WTC11 (cell line): Measurements from ENCODE around the gene PCBP1. TPM values are rescaled to one million over a fixed set of nuclear protein-coding genes. Genes with fewer than 3 reads are reported as not detected.

Experiments
- ATAC-seq: fragments of 200-7000 bp; cut with Tn5 transposase; 2 replicates; pipeline ENCODE4 v1.10.0; 2021; ENCODE audit warnings: mild to moderate bottlenecking, moderate library complexity
- CTCF ChIA-PET: fragments of 300-600 bp; sonication (Branson Sonifier 250); formaldehyde crosslinking; loops from one replicate; lab custom pipeline; 2021; ENCODE audit warnings: antibody characterized with exemption; lab: Charles Lee
- POLR2A ChIA-PET: fragments of 350-600 bp; sonication (Branson Sonifier 250); formaldehyde crosslinking; loops from one replicate; lab custom pipeline; 2021; ENCODE audit warnings: antibody characterized with exemption; lab: Charles Lee
- DNase-seq: peaks from one replicate; pipeline ENCODE4 v3.0.0; 2021; ENCODE audit warnings: low spot score
- H3K27ac Mint-ChIP-seq: 2 replicates; pipeline ENCODE4 v1.8.0; 2021; ENCODE audit warnings: mixed read lengths
- H3K27me3 Mint-ChIP-seq: 2 replicates; pipeline ENCODE4 v1.8.0; 2021; ENCODE audit warnings: low read depth, mild to moderate bottlenecking, moderate library complexity, mixed read lengths
- H3K36me3 Mint-ChIP-seq: 2 replicates; pipeline ENCODE4 v1.8.0; 2021; ENCODE audit warnings: mixed read lengths
- H3K4me1 Mint-ChIP-seq: 2 replicates; pipeline ENCODE4 v1.8.0; 2022; ENCODE audit warnings: mixed read lengths
- H3K4me3 Mint-ChIP-seq: 2 replicates; pipeline ENCODE4 v1.8.0; 2021; ENCODE audit warnings: mild to moderate bottlenecking, moderate library complexity, mixed read lengths
- H3K9me3 Mint-ChIP-seq: 2 replicates; pipeline ENCODE4 v1.8.0; 2021; ENCODE audit warnings: mixed read lengths
- ATF1 ChIP-seq: sonication (generic); formaldehyde crosslinking; IDR thresholded peaks from 2 replicates; pipeline ENCODE4 v1.8.1; 2023; ENCODE audit warnings: mild to moderate bottlenecking, moderate library complexity, missing genetic modification reagents
- ATF2 ChIP-seq: sonication (generic); formaldehyde crosslinking; IDR thresholded peaks from 2 replicates; pipeline ENCODE4 v1.8.1; 2022; ENCODE audit warnings: low read depth, missing genetic modification reagents, borderline replicate concordance
- CREM ChIP-seq: sonication (generic); formaldehyde crosslinking; IDR thresholded peaks from 2 replicates; pipeline ENCODE4 v1.8.1; 2022; ENCODE audit warnings: mild to moderate bottlenecking, missing genetic modification reagents, moderate library complexity
- EMX1 ChIP-seq: fragments of 250-450 bp; sonication (Bioruptor Pico); IDR thresholded peaks from 2 replicates; pipeline ENCODE4 v1.8.0; 2021; ENCODE audit warnings: mild to moderate bottlenecking
- ERG ChIP-seq: fragments of 250-450 bp; sonication (Bioruptor Pico); IDR thresholded peaks from 2 replicates; pipeline ENCODE4 v1.8.0; 2021; ENCODE audit warnings: mild to moderate bottlenecking
- FOXK1 ChIP-seq: sonication (generic); formaldehyde crosslinking; IDR thresholded peaks from 2 replicates; pipeline ENCODE4 v1.8.0; 2022; ENCODE audit warnings: mild to moderate bottlenecking, moderate library complexity, missing genetic modification reagents
- GABPB1 ChIP-seq: sonication (generic); formaldehyde crosslinking; IDR thresholded peaks from 2 replicates; pipeline ENCODE4 v1.8.1; 2023; ENCODE audit warnings: mild to moderate bottlenecking, missing genetic modification reagents
- HMGA2 ChIP-seq: fragments of 250-450 bp; sonication (Bioruptor Pico); IDR thresholded peaks from 2 replicates; pipeline ENCODE4 v1.4.0; 2021; ENCODE audit warnings: mild to moderate bottlenecking, moderate library complexity
- IRF1 ChIP-seq: sonication (generic); formaldehyde crosslinking; IDR thresholded peaks from 2 replicates; pipeline ENCODE4 v1.8.0; 2023; ENCODE audit warnings: missing genetic modification reagents
- JUN ChIP-seq: sonication (generic); formaldehyde crosslinking; IDR thresholded peaks from 2 replicates; pipeline ENCODE4 v1.8.0; 2023; ENCODE audit warnings: mild to moderate bottlenecking, missing genetic modification reagents
- NR1H2 ChIP-seq: sonication (generic); formaldehyde crosslinking; IDR thresholded peaks from 2 replicates; pipeline ENCODE4 v1.9.0; 2021; ENCODE audit warnings: mild to moderate bottlenecking, moderate library complexity, missing genetic modification reagents
- NR3C1 ChIP-seq: sonication (generic); formaldehyde crosslinking; conservative IDR thresholded peaks from 2 replicates; pipeline ENCODE4 v1.8.1; 2023; ENCODE audit warnings: low read depth, mild to moderate bottlenecking, missing genetic modification reagents
- TEAD4 ChIP-seq: sonication (generic); formaldehyde crosslinking; IDR thresholded peaks from 2 replicates; pipeline ENCODE4 v1.8.0; 2022; ENCODE audit warnings: mild to moderate bottlenecking, missing genetic modification reagents
- ZNF121 ChIP-seq: sonication (generic); formaldehyde crosslinking; IDR thresholded peaks from 2 replicates; pipeline ENCODE4 v1.8.0; 2023; ENCODE audit warnings: missing genetic modification reagents
- ZNF138 ChIP-seq: sonication (generic); formaldehyde crosslinking; conservative IDR thresholded peaks from 2 replicates; pipeline ENCODE4 v1.8.1; 2022; ENCODE audit warnings: mild to moderate bottlenecking, moderate library complexity, missing genetic modification reagents
- ZNF396 ChIP-seq: fragments of 250-450 bp; sonication (Bioruptor Pico); IDR thresholded peaks from 2 replicates; pipeline ENCODE4 v1.8.0; 2021; ENCODE audit warnings: mild to moderate bottlenecking, moderate library complexity, borderline replicate concordance
- ZNF416 ChIP-seq: fragments of 250-450 bp; sonication (Bioruptor Pico); IDR thresholded peaks from 2 replicates; pipeline ENCODE4 v1.9.0; 2021; ENCODE audit warnings: mild to moderate bottlenecking, inconsistent platforms
- ZNF423 ChIP-seq: fragments of 250-450 bp; sonication (Bioruptor Pico); IDR thresholded peaks from 2 replicates; pipeline ENCODE4 v2.1.2; 2022; ENCODE audit warnings: mild to moderate bottlenecking, moderate library complexity
- ZNF532 ChIP-seq: fragments of 250-450 bp; sonication (Bioruptor Pico); IDR thresholded peaks from 2 replicates; pipeline ENCODE4 v1.9.0; 2021; ENCODE audit warnings: mild to moderate bottlenecking, borderline replicate concordance
- ZNF671 ChIP-seq: fragments of 250-450 bp; sonication (Bioruptor Pico); IDR thresholded peaks from 2 replicates; pipeline ENCODE4 v1.8.0; 2021; ENCODE audit warnings: mild to moderate bottlenecking
- ZSCAN18 ChIP-seq: fragments of 250-450 bp; sonication (Bioruptor Pico); IDR thresholded peaks from 2 replicates; pipeline ENCODE4 v2.1.2; 2022; ENCODE audit warnings: mild to moderate bottlenecking, moderate library complexity
- total RNA-seq: library from RNA; stranded (reverse); gene quantifications from 3 replicates; pipeline ENCODE4 v1.2.3, GENCODE V29; 2021

The PCBP1 gene
- total RNA-seq, 1 experiment from 2014 or later, result 489 TPM

GRCh38 chr2:70094171-70094977, 7.1 kb downstream of the PCBP1 start:
- Mint-ChIP-seq H3K4me1 (peaks cover 12% of the 10 kb centered on the region), H3K9me3 (no peaks in the 10 kb centered on the region), H3K27ac (0 out of 2 replicates have a peak overlapping the region, but pooled peaks have one; percentile 24), H3K36me3 (no peaks in the 10 kb centered on the region), H3K27me3 (no peaks in the 10 kb centered on the region; the same call in 1 of the 2 replicates), H3K4me3 (no peak overlapping the region)
- ChIA-PET POLR2A (no interaction called here), CTCF (interaction anchor here (0.9 to 1.9 kb wide), 3 partner anchors 31 to 369 kb away, joined by 3 to 8 read pairs (median 3); partner anchors contain the start of gene MXD1)
- no peak for TF ChIP-seq ZNF121 (CRISPR knock-in tag)
- TF ChIP-seq IRF1, result no peak
- no peak for TF ChIP-seq ATF1
- no peak for TF ChIP-seq ZNF138 (CRISPR knock-in tag)
- TF ChIP-seq TEAD4 (CRISPR knock-in tag), result no peak
- no peak for TF ChIP-seq ZSCAN18 (CRISPR knock-in tag)
- no peak for TF ChIP-seq NR1H2 (CRISPR knock-in tag)
- no peak for TF ChIP-seq ZNF671 (CRISPR knock-in tag)
- no peak for TF ChIP-seq FOXK1 (CRISPR knock-in tag)
- no peak for TF ChIP-seq HMGA2 (CRISPR knock-in tag)
- no peak for TF ChIP-seq ZNF532
- TF ChIP-seq EMX1 (CRISPR knock-in tag), result no peak
- no peak for TF ChIP-seq ATF2 (CRISPR knock-in tag)
- DNase-seq, result no peak
- no peak for ATAC-seq

GRCh38 chr2:70094978-70095719, 7.9 kb downstream of the PCBP1 start:
- CTCF ChIA-PET, result interaction anchor here (1.0 to 1.9 kb wide), 2 partner anchors 24 to 181 kb away, joined by 3 to 8 read pairs; partner anchors contain the start of gene MXD1
- no peak for ATAC-seq
- Mint-ChIP-seq H3K4me3 (no peak overlapping the region), H3K36me3 (no peaks in the 10 kb centered on the region), H3K9me3 (no peaks in the 10 kb centered on the region), H3K27me3 (no peaks in the 10 kb centered on the region; the same call in 1 of the 2 replicates), H3K4me1 (peaks cover 6% of the 10 kb centered on the region), H3K27ac (peak overlapping the region; percentile 24; the same call in 1 of the 2 replicates)
- no peak for TF ChIP-seq GABPB1 (CRISPR knock-in tag)
- TF ChIP-seq NR3C1 (CRISPR knock-in tag), result no peak
- no peak for TF ChIP-seq ZNF416 (CRISPR knock-in tag)
- TF ChIP-seq CREM (CRISPR knock-in tag), result no peak
- TF ChIP-seq ZNF396 (CRISPR knock-in tag), result no peak
- TF ChIP-seq ZNF121 (CRISPR knock-in tag), result no peak
- TF ChIP-seq JUN, result no peak
- no peak for TF ChIP-seq TEAD4 (CRISPR knock-in tag)
- TF ChIP-seq ZNF423 (CRISPR knock-in tag), result no peak
- TF ChIP-seq ERG, result no peak
- DNase-seq, result no peak
- POLR2A ChIA-PET, result no interaction called here
